Posterior cingulate gyrus (tissue), 11 donors: ENCODE measurements around the gene TRPM3.

Experiments used
- DNase-seq, 10 donors: peaks; one replicate each; pipeline versions ENCODE4 v3.0.0 to v3.0.0-alpha.2; 2020 to 2021; ENCODE audit warnings: mixed read lengths in 3 of 10
- intact Hi-C: fragments of 100-400 bp; cut with DNase I; formaldehyde crosslinking; loops from one replicate; pipeline ENCODE4 v1.15.1; 2023

Gene TRPM3

GRCh38 chr9:71121275-71122021 lies at the start of gene TRPM3:
TRPM3 (minus strand) TSS chr9:71121621; CDS start chr9:71121354, 267 bp downstream.
- intact Hi-C loops: loop anchor here (10.0 kb wide), 1 partner anchor 113 kb away; no protein-coding TSS in a partner anchor
- peak in 9 of 10 donors; percentile 16 to 87 (median 39) for DNase-seq

DNA sequence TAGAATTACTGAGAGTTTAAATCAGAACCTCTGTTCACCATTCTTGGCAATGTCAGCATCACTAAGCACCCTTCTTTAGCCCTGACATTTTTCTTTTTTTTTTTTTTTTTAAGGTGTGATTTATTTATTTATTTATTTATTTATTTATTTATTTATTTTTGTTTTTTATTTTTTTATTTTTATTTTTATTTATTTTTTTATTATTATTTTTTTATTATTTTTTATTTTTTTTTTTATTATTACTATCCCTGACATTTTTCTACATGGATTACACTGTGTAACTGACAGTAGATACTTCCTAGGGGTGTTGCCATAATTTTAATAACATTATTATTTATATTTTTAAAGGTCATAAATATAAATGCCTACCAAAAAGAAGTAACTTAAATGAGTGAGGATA lies 47.0 kb upstream of the TRPM3 start:
- intact Hi-C loops: no loop called here
- no peak for DNase-seq

DNA sequence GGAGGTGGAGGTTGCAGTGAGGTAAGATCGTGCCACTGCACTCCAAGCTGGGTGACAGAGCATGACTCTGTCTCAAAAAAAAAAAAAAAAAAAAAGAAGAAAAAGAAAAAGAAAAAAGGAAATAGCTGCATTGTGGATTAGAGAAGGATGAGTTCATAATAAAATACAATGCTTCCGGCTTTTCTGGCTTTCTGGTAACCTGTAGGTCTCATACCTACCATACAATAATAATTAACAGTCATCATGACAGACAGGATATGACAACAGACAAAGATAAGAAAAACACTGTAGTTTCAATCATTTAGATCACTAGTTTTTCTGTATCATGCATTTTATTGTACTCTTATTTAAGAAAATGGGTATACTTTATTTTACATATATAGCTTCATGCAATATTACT lies 40.7 kb upstream of the TRPM3 start:
- DNase-seq: no peak
- intact Hi-C loops: no loop called here

DNA sequence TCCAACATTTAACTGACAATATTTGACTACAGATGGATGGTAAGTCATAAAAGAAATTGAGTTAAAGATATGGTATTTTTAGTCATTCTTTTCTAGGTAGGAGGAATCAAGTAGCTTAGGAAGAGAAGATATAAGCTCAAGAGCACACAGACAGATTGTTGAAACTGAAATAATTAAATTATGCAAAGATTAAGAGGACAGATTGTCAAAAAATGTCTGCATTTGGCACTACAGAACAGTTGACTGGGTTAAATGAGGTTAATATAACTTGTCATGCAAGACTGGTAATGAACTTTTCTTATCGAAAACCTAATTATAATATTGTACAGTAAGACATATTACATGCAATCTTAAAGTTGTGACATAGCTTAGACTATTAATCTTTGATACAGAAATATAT lies 36.3 kb upstream of the TRPM3 start:
- intact Hi-C loops: no loop called here
- DNase-seq: no peak

- intact Hi-C loops: no loop called here
Observed at GRCh38 chr9:71147368-71147767, 25.9 kb upstream of the TRPM3 start.

GRCh38 chr9:71146511-71146910 lies 25.1 kb upstream of the TRPM3 start:
- no peak for DNase-seq
- intact Hi-C loops: no loop called here

More at GRCh38 chr9:71147368-71147767, 25.9 kb upstream of the TRPM3 start:
- DNase-seq: no peak

DNA sequence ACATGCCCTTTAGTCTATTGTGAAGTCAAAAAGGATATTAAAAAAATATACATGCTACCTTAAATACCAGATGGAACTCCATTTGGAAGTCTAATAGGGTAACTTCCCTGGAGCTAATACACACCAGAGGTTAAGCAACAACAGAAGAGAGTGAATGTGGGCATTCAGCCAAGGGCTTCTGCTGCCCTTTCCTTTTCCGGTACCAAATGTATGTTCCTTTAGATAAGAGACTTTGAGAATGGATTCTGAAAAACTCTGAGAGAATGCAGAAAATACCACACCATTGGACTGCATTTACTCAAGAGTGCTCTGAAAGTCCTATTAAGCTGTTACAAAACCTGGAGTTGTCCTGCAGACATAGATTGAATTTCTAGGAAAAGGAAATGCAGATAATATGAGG lies 23.8 kb upstream of the TRPM3 start:
- DNase-seq: no peak
- intact Hi-C loops: no loop called here

GRCh38 chr9:71144495-71144894 lies 23.1 kb upstream of the TRPM3 start:
- intact Hi-C loops: no loop called here
- no peak for DNase-seq

DNA sequence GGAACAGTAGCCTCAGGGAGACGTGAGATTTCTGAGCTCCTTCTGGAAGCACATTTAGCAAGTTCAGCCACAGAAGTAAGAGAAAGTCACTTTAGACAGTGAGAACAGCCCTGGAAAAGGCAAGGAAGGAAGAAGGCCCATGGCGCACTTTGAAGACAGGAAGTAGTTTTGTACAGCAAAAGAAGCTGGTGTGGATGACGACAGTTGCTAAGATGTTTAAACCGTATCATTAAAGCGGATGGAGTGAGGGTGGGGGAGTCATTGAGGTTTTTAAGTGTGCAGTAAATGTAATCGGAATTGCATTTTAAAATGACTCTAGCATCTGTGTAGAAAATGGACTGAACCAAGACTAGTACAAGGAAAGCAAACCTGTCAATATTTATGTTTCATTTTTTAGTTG lies 15.3 kb upstream of the TRPM3 start:
- no peak for DNase-seq
- intact Hi-C loops: no loop called here

- DNase-seq: no peak
Observed at GRCh38 chr9:71131145-71131544, 9.7 kb upstream of the TRPM3 start.

GRCh38 chr9:71130521-71130920 lies 9.1 kb upstream of the TRPM3 start:
- intact Hi-C loops: loop anchor here (5.0 kb wide), 1 partner anchor 52 kb away; no protein-coding TSS in a partner anchor
- no peak for DNase-seq

More at GRCh38 chr9:71131145-71131544, 9.7 kb upstream of the TRPM3 start:
- intact Hi-C loops: loop anchor here (5.0 kb wide), 1 partner anchor 51 kb away; no protein-coding TSS in a partner anchor

GRCh38 chr9:71128796-71129195 lies 7.4 kb upstream of the TRPM3 start:
- intact Hi-C loops: loop anchor here (10.0 kb wide), 1 partner anchor 106 kb away; no protein-coding TSS in a partner anchor
- no peak for DNase-seq

DNA sequence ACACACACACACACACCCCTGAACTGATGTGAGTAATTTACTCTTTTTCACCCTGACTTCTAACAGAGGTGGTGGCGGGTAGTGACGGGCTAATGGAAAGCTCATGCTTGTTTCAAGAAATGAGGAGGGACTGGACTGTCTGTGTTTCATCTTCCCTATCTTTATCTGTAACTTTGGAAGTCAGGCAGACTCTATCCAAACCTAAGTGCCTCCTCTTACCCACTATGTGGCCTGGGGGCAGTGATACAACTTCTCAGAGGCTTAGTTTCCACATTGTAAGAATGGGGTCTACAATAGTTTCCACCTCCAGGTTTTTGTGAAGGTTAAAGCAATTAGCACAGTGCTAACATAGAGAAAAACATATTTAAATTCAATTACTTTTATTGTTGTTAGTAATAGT lies 5.9 kb upstream of the TRPM3 start:
- intact Hi-C loops: loop anchor here (10.0 kb wide), 1 partner anchor 108 kb away; no protein-coding TSS in a partner anchor
- no peak for DNase-seq

GRCh38 chr9:71122421-71122820 lies 1.0 kb upstream of the TRPM3 start:
- DNase-seq: no peak

GRCh38 chr9:71122022-71122275 lies 528 bp upstream of the TRPM3 start:
- intact Hi-C loops: loop anchor here (10.0 kb wide), 1 partner anchor 113 kb away; no protein-coding TSS in a partner anchor

More at GRCh38 chr9:71122421-71122820, 1.0 kb upstream of the TRPM3 start:
- intact Hi-C loops: loop anchor here (10.0 kb wide), 1 partner anchor 112 kb away; no protein-coding TSS in a partner anchor

GRCh38 chr9:71120501-71121247 lies 747 bp downstream of the TRPM3 start:
- intact Hi-C loops: loop anchor here (10.0 kb wide), 1 partner anchor 114 kb away; no protein-coding TSS in a partner anchor
- DNase-seq: no peak

More at GRCh38 chr9:71122022-71122275, 528 bp upstream of the TRPM3 start:
- no peak for DNase-seq

- DNase-seq: no peak
- intact Hi-C loops: loop anchor here (10.0 kb wide), 2 partner anchors 85 to 115 kb away; no protein-coding TSS in a partner anchor
Observed at GRCh38 chr9:71119746-71120145, 1.7 kb downstream of the TRPM3 start.

- intact Hi-C loops: loop anchor here (10.0 kb wide), 1 partner anchor 84 kb away; no protein-coding TSS in a partner anchor
- no peak for DNase-seq
Observed at GRCh38 chr9:71118324-71118723, 3.1 kb downstream of the TRPM3 start.

GRCh38 chr9:71115448-71115975 lies 5.9 kb downstream of the TRPM3 start:
- intact Hi-C loops: loop anchor here (10.0 kb wide), 1 partner anchor 81 kb away; no protein-coding TSS in a partner anchor
- DNase-seq: peak in 4 of 10 donors; percentile 16 to 61 (median 44)

DNA sequence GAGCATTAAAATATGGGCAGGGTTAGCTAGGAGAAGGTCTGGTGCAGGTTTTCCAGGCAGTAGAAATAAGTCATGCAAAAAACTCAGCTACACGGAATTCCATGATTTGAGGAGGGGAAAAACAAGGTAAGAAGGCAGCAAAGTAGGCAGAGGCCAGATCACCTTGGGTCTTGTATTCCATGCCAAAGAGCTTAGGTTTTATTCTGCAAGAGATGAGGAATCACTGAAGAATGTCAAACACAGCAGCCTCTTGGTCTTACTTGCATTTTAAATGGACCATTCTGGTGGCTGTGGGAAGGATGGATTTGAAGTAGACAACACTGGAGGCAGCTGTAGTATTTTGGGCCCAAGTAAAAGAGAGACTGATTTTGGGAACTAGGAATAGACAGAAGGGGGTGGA lies 8.6 kb downstream of the TRPM3 start:
- no peak for DNase-seq
- intact Hi-C loops: loop anchor here (10.0 kb wide), 1 partner anchor 78 kb away; no protein-coding TSS in a partner anchor

GRCh38 chr9:71108937-71109336 lies 12.5 kb downstream of the TRPM3 start:
- intact Hi-C loops: no loop called here
- peak in 3 of 10 donors; percentile 43 to 64 (median 47) for DNase-seq
